ENCODE measurements around the gene VSIG4.
"Not testable (repeated sequence)": the region's sequence is repeated elsewhere in the genome, so short reads cannot be mapped to it uniquely, and the experiment has no call there.

VSIG4 gene

DNA sequence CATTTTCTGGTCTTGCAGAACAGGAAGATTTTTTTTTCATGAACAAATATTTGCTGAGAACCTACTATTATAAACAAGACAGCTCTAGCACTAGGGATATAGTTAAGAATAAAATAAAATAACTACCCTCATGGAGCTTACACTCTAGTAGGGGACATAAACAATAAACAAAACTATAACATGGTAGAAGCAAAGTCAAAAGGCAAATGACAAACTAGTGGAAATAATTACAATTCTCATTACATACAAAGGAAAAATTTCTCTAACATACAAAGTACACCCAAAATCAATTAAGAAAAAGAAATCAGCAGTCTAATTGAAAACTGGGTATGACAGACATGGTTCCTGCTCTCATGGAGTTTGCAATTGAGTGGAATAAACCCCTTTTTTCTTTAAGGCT is 32.0 kb downstream of the VSIG4 start:
- no peak for DNase-seq

GRCh38 chrX:66005830-66006449 is 33.9 kb downstream of the VSIG4 start:
- DNase-seq = no peak

GRCh38 chrX:66004928-66005829 is 34.7 kb downstream of the VSIG4 start:
- no peak for DNase-seq

GRCh38 chrX:66002824-66003680 is 36.8 kb downstream of the VSIG4 start:
- no peak for DNase-seq

DNA sequence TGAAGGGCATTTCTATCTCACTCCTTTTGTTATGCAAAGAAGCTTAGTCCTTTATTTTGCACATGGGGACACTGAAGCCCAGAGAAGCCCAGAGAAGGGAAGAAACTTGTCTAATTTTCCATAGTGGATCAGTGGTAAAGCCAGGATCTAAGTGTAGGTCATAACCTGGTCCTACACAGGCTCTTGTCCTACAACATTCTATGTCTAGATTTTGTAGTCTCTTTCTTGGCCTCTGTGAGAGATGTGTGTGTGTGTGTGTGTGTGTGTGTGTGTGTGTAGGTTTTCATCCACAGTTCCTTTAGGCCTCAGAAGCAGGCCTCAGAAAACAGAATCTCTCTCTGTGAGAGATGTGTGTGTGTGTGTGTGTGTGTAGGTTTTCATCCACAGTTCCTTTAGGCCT is 38.3 kb downstream of the VSIG4 start:
- no peak for DNase-seq

DNA sequence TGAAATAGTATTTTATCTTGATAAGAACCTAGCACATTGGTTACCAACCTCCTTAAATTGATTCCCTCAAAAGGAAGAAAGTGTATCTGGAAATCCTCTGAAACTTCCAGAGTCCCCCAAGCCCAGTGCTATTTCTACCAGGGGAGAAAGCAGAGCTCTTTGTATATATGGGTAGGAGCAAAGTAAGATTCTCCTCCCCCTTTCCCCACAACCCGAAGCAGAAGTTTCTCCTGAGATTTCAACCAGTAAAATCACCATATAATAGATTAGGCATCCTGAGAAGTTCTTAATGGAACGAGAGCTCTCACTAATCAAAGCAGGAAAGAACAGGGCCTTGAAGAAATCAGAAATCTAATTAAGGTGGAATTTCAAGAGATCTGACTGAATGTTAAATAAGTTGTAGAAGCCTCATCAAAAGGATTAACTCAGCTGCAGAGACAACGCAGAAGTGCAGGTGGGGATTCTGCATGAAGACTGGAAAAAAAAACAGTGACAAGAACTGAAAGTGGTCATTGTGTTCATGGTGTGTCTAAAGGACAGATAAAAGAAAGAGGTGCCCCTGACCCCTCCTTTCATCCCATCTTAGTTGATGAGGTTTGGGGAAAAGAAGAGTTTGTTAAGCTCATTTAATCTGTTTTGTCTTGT is 39.1 kb downstream of the VSIG4 start:
- no peak for DNase-seq

GRCh38 chrX:66000178-66000577 is 39.7 kb downstream of the VSIG4 start:
- DNase-seq = no peak

- no peak for DNase-seq
Measured at GRCh38 chrX:65999563-66000148, 40.2 kb downstream of the VSIG4 start.

DNA sequence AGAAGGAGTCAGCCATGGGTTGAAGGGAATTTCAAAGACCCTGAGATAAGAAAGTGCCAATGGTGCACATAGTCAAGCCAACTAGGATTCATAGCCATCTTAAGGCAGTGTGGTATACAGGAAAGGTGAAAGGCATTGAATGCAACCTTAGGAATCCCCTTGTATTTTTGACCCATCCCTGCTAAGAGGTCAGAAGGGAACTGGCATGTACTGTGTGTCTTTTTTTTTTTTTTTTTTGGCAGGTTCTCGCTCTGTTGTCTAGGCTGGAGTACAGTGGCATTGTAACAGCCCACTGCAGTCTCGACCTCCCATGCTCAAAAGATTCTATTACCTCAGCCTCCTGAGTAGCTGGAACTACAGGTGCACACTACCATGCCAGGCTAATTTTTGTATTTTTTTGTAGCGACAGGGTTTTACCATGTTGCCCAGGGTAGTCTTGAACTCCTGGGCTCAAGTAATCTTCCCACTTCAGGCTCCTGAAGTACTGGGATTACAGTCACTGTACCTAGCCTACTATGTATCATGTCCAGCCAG is 40.8 kb downstream of the VSIG4 start:
- no peak for DNase-seq

- DNase-seq = peak; percentile 65
Measured at GRCh38 chrX:65997978-65998717, 41.7 kb downstream of the VSIG4 start.

DNA sequence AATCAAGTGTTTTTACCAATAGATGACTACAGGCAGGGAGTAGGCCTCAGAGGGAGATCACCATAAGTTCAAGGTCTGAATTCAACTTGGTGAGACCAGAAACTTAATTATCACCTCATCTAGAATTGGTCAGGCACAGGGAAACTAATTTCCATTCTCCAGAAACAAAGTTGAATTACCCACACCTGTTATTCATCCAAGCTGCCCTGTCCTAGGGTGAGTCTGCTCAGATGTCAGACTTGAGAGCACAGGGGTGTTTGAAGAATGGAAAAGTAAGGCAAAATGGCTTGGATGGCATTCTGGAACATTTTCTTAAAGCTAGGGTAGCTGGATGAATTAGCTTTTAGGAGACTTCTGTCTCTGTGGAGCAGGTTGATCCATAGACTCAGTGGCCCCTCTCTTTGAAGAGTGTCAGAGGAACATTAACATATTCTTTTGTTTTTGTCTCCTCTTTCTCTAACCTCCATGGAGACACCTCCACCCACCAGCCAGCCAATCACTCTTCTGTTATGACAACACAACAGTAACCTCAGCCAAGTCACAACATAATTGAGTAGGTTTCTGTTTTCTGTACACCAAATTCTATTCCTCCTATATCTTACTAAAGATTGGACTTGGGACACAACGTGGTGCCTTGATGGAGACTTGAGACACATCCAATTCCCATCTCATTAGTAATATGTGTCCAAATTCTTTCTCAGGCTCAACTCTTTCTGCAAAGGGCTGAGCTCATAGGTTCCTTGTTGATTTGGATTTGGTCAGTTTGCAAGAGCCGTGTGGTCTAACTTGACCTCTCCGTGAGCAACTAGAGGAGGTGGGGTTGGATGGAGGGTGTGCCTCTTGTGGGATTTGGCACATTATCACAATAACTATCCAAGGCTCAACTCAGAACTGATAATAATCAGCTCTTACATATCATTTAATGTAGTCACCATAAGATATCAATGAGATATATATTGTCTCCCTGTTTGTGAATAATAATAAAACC is 45.1 kb downstream of the VSIG4 start:
- no peak for DNase-seq

- no peak for DNase-seq
Measured at GRCh38 chrX:65993915-65994460, 45.9 kb downstream of the VSIG4 start.

GRCh38 chrX:65993332-65993731 is 46.5 kb downstream of the VSIG4 start:
- no peak for DNase-seq

- no peak for DNase-seq
Measured at GRCh38 chrX:65990702-65991101, 49.2 kb downstream of the VSIG4 start.

DNA sequence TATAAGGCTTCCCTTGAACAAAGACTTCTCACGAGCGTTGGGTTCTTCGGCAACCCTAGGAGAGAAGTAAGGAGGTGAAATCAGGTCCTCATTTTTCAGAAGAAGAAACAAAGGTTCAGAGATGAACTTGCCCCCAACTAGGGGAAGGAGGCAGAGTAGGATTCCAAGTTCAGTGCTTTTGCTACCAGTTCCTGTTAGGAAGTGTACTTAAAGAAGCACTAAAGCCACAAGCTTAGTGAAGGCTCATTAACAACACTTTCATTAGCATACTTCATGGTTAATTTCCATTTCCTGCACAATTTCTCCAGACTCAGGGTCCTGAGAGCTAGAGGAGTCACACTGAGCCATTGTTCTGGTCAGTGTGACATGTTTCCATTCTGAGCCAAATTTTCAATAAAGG is 52.1 kb downstream of the VSIG4 start:
- DNase-seq = no peak

DNA sequence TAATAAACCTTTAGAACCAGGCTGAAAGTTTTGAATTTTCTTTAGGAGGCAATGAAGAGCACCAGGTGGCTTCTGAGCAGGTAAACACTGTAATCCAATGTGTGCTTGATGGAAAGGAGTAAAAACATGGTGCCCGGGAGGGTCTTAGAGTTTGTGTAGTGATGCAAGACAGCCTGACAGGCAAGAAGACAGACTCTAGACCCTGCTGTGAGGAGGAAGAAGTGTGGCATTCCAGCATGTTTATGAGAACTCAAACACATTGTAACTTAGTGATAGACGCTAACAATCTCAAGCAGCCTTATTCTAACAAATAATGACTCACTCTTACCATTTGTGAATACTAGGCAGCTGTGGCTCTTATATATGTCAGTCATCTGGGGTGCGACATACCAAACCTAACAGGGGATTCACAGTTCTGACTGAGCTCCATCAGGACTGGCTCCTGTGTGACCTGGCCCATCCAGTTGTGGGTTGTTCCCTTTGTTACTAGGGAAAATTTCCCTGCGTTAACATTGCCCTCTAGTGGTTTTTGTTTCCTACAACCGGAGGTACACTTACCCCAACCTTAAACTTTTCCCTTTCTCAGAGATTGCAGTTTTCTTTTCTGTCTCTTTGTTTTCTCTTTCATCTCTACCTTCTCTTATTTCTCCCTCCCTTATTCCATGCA is 53.8 kb downstream of the VSIG4 start:
- DNase-seq = peak; percentile 48

GRCh38 chrX:65985211-65985610 is 54.7 kb downstream of the VSIG4 start:
- no peak for DNase-seq

GRCh38 chrX:65977161-65977560 is 62.7 kb downstream of the VSIG4 start:
- not testable (repeated sequence) for DNase-seq

DNA sequence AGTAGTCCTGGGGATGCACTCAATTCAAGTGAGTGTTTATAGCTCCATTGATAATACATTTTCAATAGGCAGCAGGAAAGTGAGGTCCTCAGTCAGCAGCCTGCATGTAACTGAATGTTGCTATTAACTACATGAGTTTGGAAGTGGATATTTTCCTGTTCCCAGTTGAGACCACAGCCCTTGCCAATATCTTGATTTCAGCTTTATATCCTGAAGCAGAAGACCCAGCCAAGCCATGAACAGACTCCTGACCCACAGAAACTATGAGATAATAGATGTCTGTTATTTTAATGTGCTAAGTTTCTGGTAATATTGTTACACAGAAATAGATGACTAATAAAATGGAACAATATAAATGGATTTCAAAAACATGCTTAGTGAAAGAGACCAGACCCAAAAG is 63.7 kb downstream of the VSIG4 start:
- no peak for DNase-seq

Data from CD4-positive, alpha-beta T cell treated with Interferon gamma for 1 hour (primary cell).